Urinary bladder (tissue), 4 donors: ENCODE results near the gene PHF13. TPM values are rescaled to one million over a fixed set of nuclear protein-coding genes. Genes with fewer than 3 reads are reported as not detected.

Source experiments
- DNase-seq: peaks from one replicate; pipeline ENCODE4 v3.0.0-alpha.2; 2015; ENCODE audit errors: extremely low spot score
- H3K27ac ChIP-seq: one replicate; pipeline ENCODE4 v1.5.1; 2013; ENCODE audit warnings: low read depth, mild to moderate bottlenecking, moderate library complexity
- H3K36me3 ChIP-seq: one replicate; pipeline ENCODE4 v1.6.1; 2013; ENCODE audit warnings: mild to moderate bottlenecking, moderate library complexity; ENCODE audit not compliant: insufficient read depth
- H3K4me1 ChIP-seq: one replicate; pipeline ENCODE4 v1.6.1; 2013; ENCODE audit warnings: mild to moderate bottlenecking, moderate library complexity; ENCODE audit not compliant: insufficient read depth
- H3K4me3 ChIP-seq: one replicate; pipeline ENCODE4 v1.5.1; 2013; ENCODE audit warnings: low read depth, low read length
- WGBS: extraction: QIAGEN DNeasy Blood & Tissue Kit; methylation state at CpG from one replicate; pipeline ENCODE4 v1.1.7; 2013; 5-methylcytosine and 5-hydroxymethylcytosine counted together
- polyA plus RNA-seq: library from polyadenylated mRNA; stranded (reverse); fragments of 200-250 nt; gene quantifications from one replicate; pipeline ENCODE4 v1.2.3, GENCODE V29; 2013
- total RNA-seq: library from RNA; depleted of rRNA; stranded (reverse); fragments of >200 nt; gene quantifications from one replicate; pipeline ENCODE4 v1.2.3, GENCODE V29; 2014
- donor health status: healthy with polysubstance abuse.
- donor health status: healthy.

The PHF13 gene
- total and polyA plus RNA-seq, 2 donors, result 16.3 to 19.0 TPM

DNA sequence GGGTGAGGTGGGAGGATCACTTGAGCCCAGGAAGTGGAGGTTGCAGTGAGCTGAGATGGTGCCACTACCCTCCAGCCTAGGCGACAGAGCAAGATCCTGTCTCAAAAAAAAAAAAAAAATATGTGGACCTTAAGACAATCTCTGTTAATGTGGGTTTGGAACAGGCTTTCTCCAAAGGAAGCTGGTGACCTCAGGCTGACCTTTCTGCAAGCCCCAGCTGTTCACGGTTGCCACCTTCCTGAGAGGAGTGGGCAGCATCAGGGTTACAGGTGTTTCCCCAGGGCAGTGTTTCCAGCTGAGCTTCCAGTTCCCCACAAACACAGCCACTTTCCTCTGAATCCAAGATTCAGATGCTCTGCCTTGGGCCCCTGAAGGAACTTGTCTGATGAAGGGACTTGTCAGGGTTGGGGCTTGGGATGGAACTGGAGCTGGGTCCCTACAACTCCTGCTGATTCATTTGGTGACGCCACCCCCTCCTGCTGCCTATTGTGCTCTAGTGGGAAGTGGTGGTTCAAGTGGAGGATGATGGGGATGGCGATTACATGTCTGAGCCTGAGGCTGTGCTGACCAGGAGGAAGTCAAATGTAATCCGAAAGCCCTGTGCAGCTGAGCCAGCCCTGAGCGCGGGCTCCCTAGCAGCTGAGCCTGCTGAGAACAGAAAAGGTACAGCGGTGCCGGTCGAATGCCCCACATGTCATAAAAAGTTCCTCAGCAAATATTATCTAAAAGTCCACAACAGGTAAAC, 31.8 kb upstream of the PHF13 start:
- peak overlapping the region; percentile 27 for H3K27ac ChIP-seq
- peaks cover 2% of the 10 kb centered on the region for H3K4me1 ChIP-seq
- H3K4me3 ChIP-seq, result no peak overlapping the region
- no peaks in the 10 kb centered on the region for H3K36me3 ChIP-seq
- DNase-seq, result no peak
- WGBS, result 72% methylated on average over 10 of the region's 10 CpGs

DNA sequence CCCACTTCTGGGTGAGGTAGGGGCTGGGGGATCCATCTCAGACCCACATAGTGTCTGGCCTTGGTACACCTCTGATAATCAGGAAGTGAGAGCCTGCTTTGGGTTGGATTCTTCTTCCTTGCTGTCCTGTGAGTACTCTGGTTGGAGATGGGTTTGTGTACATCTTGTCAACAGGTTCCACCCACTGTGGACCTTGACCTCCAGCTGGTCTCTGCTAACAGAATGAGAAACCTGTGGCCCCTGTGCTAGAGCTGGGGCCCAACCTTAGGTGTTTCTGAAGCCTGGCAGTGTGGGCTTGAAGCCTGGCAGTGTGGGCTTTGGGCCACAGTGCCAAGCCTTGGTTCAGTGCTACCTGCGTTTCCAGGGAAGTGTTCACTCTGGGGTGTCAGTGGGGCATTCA, 31.2 kb upstream of the PHF13 start:
- no peak overlapping the region for H3K4me3 ChIP-seq

DNA sequence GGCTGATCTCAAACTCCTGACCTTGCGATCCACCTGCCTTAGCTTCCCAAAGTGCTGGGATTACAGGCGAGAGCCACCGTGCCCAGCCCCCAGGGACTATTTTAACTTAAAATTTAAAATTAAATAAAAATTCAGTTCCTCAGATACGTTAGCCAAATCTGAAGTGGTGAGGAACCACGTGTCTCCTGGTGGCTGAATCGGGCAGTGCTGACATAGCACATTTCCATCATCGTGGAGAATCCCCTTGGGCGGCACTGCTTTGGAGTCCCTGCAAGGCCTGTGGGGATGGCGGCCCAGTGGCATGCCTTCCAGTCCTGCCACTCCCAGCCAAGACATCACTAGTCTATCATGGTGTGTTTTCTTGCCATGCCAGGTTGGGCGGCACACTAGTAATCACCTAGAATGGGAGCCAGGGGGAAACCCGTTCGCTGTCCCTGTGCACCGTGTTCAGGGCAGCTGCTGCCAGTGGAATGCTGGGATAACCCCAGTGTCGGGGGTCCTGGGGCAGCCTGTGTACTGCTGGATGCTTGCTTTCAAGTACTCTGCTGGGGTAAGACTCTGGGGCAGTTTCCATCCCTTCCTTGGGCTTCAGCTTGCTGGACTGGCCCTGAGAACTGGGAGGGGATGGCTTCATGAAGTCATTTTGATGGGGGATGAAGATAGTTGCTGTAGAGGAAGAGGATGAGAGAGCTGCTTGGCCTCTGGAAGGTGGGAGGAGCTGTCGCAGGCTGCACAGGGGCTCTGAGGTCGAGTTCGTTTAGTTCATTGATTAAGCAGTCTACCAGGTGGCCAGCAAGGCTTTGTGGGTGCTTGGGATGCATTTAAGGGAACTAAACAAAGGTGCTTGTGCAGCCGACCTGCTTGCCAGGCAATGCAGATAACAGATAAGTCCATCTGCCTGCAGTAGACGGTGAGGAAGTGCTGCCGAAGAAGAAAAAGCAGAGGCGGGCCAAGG, 29.1 kb upstream of the PHF13 start:
- H3K4me3 ChIP-seq, result no peak overlapping the region
- no peak for DNase-seq
- H3K27ac ChIP-seq, result no peak overlapping the region
- no peaks in the 10 kb centered on the region for H3K36me3 ChIP-seq
- 78% methylated on average over 21 of the region's 21 CpGs for WGBS
- H3K4me1 ChIP-seq, result peaks cover 2% of the 10 kb centered on the region

More for the DNA sequence above, 31.2 kb upstream of the PHF13 start:
- H3K36me3 ChIP-seq, result no peaks in the 10 kb centered on the region
- H3K4me1 ChIP-seq, result peaks cover 2% of the 10 kb centered on the region
- 89% methylated on average over 1 of the region's 1 CpG for WGBS
- no peak overlapping the region for H3K27ac ChIP-seq
- DNase-seq, result no peak

DNA sequence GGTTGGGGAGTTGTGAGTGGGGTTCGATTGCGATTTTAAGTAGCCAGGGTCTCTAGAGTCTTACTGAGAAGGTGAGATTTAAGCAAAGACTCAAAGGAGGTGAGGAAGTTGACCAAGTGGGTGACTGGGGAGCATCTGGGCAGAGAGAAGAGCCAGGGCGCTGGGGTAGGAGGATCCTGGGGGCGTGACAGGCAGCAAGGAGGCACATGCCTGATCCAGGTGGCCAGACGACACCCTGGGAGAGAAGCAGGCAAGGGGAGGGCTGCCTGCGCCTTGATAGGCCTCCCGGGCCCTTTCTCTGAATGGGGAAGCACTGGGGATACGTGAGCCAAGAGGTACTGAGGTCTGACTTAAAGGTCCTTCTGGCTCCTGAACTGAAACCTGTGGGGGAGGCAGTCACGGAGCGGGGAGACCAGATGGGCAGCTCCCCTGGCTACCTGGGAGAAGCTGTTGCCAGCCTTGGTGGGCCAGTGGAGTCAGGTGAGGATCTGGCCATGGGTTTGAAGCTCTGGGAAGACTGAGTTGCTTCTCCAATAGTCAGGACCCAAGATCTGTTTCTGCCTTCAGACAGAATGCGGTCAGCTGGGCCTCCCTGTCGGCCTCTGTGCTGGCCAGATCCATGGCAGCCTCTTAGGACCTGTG, 28.3 kb upstream of the PHF13 start:
- peaks cover 2% of the 10 kb centered on the region for H3K4me1 ChIP-seq
- no peak for DNase-seq
- no peak overlapping the region for H3K4me3 ChIP-seq
- WGBS, result 83% methylated on average over 12 of the region's 12 CpGs
- H3K27ac ChIP-seq, result no peak overlapping the region
- no peaks in the 10 kb centered on the region for H3K36me3 ChIP-seq

DNA sequence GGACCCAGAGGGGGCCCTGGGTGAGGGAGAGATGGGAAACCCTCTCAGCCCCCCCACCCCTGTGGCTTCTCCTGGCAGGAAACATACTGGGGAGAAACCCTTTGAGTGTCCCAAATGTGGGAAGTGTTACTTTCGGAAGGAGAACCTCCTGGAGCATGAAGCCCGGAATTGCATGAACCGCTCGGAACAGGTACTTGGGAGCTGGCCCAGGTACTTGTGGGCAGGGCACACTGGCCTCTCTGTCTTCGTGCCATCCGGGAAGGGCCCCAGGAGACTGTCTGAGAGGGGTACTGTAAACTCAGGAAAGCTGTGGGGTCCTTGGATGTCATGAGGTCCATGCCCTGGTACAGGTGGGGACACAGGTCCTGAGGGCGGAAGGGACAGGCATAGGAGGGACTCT, 27.7 kb upstream of the PHF13 start:
- Histone ChIP-seq H3K36me3 (no peaks in the 10 kb centered on the region), H3K27ac (no peak overlapping the region), H3K4me1 (no peaks in the 10 kb centered on the region), H3K4me3 (no peak overlapping the region)
- no peak for DNase-seq
- 90% methylated on average over 7 of the region's 7 CpGs for WGBS

DNA sequence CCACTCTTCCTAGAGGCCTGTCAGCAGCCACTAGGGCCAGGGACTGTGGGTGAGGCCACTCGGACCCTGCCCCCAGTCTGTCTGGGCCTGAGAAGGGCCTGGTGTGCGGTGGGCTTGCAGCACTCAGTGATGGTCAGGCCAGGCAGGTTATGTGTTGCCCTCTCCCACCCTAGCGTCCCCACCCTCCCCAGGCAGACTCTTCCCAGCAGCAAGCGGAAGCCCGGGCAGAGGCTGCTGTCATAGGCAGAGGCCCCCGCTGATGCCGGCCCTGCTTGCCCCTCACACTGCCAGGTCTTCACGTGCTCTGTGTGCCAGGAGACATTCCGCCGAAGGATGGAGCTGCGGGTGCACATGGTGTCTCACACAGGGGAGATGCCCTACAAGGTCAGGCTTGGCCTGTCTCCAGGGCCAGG, 27.1 kb upstream of the PHF13 start:
- 72% methylated on average over 11 of the region's 11 CpGs for WGBS
- no peak overlapping the region for H3K27ac ChIP-seq

DNA sequence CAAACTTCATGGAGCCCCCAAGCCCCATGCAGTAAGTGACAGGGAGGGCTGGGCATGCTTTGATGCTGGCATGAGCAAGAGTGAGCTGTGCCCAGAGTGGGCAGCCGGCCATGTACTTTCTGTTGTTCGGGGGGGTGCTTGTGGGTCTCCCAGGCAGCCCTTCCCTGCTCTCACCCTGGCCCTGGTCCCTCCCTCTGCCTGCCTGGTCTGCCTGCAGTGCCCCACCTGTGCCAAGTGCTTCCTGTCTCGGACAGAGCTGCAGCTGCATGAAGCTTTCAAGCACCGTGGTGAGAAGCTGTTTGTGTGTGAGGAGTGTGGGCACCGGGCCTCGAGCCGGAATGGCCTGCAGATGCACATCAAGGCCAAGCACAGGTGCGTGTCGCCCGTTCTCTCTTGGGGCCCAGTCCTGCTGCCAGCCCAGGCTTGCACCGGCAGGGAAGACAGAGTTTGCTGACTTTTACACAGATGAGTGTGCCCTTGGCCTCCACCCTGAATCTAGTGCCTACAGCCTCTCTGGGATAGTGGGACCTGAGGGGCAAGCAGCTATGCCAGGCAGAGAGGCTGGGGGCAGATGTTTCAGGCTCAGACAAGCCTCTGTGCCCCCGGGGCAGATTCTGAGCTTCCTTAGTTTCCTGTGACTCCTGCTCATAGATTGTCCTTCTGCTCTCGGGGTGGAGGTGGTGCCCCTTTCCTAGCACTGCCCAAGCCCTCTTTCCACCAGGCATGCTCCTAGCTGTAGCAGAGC, 26.1 kb upstream of the PHF13 start:
- Histone ChIP-seq H3K4me3 (no peak overlapping the region), H3K36me3 (no peaks in the 10 kb centered on the region), H3K4me1 (no peaks in the 10 kb centered on the region), H3K27ac (no peak overlapping the region)
- no peak for DNase-seq
- 64% methylated on average over 13 of the region's 13 CpGs for WGBS

More for the DNA sequence above, 27.1 kb upstream of the PHF13 start:
- Histone ChIP-seq H3K4me3 (no peak overlapping the region), H3K4me1 (no peaks in the 10 kb centered on the region), H3K36me3 (no peaks in the 10 kb centered on the region)
- no peak for DNase-seq

DNA sequence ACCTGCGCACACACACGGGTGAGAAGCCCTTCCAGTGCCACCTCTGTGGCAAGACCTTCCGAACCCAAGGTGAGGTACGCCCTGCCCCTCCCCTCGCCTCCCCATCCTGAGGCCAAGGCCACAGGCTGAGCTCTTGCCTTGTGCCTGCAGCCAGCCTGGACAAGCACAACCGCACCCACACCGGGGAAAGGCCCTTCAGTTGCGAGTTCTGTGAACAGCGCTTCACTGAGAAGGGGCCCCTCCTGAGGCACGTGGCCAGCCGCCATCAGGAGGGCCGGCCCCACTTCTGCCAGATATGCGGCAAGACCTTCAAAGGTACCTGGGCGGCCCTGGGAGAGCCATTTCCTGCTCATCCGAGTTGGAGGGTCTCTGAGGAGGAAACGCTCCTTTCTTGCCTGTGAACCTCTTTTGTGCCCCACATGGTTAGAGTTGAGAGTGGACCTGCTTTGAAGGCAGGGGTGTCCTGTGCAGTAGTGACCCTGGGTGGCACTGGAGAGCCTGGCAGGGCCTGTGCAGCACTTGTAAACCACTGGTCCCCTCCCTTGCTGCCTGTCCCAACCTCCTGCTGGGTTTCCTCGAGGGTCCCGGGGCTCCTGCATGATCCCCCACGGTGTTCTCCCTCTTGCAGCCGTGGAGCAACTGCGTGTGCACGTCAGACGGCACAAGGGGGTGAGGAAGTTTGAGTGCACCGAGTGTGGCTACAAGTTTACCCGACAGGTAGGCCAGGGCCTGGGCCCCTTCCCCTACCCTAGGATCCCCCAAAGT, 25.2 kb upstream of the PHF13 start:
- peaks cover 5% of the 10 kb centered on the region for H3K36me3 ChIP-seq
- WGBS, result 79% methylated on average over 25 of the region's 25 CpGs
- H3K27ac ChIP-seq, result no peak overlapping the region
- no peaks in the 10 kb centered on the region for H3K4me1 ChIP-seq
- no peak for DNase-seq
- no peak overlapping the region for H3K4me3 ChIP-seq

DNA sequence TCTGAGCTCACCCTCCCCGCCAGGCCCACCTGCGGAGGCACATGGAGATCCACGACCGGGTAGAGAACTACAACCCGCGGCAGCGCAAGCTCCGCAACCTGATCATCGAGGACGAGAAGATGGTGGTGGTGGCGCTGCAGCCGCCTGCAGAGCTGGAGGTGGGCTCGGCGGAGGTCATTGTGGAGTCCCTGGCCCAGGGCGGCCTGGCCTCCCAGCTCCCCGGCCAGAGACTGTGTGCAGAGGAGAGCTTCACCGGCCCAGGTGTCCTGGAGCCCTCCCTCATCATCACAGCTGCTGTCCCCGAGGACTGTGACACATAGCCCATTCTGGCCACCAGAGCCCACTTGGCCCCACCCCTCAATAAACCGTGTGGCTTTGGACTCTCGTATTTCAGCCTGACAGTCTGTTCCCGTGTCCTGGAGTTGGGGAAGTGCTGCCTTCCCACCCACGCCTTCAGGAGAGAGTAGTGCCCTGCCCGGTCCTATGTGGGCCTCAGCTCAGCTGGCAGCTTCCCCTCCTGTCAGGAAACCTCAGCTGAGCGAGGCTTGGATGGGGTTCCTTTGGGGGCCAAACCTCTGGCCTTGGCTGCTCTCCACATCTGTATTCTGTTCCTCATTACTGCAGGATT, 24.5 kb upstream of the PHF13 start:
- Histone ChIP-seq H3K36me3 (peaks cover 6% of the 10 kb centered on the region), H3K27ac (no peak overlapping the region), H3K4me1 (no peaks in the 10 kb centered on the region), H3K4me3 (no peak overlapping the region)
- DNase-seq, result no peak
- WGBS, result 76% methylated on average over 24 of the region's 24 CpGs

DNA sequence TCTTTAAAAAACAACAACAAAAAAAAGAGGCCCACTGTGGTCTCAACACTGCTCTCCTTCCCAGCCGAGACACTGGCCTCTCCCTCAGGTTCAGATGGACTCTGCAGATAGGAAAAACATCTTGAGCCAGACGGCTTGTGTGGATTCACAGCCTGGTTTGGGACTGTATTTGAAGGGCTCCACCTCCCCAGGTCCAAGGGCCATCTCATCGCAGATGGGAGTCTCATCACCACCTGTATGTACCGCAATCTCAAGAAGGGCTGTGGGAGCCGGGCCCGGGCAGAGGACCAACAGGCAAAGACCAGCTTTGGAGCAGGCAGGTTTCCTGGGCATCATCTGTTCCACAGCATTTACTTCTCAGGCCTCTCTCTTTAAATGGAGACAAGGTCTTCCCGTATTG, 23.5 kb upstream of the PHF13 start:
- Histone ChIP-seq H3K4me3 (no peak overlapping the region), H3K4me1 (no peaks in the 10 kb centered on the region), H3K36me3 (peaks cover 6% of the 10 kb centered on the region), H3K27ac (no peak overlapping the region)
- no peak for DNase-seq
- WGBS, result 86% methylated on average over 7 of the region's 7 CpGs

DNA sequence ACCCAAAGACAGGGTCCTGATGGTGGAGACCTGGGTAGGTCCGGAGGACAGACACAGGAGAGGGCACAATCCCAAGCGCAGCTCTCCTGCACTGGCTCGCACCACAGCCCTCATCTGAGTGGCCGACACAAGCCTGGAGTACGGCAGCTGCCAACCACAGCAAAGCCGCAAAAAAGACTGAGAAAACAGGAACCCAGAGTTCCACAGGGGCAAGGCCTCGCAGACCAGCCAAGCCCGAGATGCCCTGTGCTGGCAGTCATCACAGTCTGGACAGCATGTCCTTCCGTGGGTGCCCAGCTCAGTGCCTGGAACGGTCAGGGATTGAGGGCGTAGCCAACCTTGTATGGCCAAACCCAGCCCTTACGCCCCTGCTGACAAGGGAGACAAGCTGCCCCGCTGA, 22.3 kb upstream of the PHF13 start:
- H3K4me3 ChIP-seq, result no peak overlapping the region
- peaks cover 6% of the 10 kb centered on the region for H3K36me3 ChIP-seq
- H3K4me1 ChIP-seq, result no peaks in the 10 kb centered on the region
- H3K27ac ChIP-seq, result no peak overlapping the region
- no peak for DNase-seq
- 79% methylated on average over 13 of the region's 13 CpGs for WGBS

DNA sequence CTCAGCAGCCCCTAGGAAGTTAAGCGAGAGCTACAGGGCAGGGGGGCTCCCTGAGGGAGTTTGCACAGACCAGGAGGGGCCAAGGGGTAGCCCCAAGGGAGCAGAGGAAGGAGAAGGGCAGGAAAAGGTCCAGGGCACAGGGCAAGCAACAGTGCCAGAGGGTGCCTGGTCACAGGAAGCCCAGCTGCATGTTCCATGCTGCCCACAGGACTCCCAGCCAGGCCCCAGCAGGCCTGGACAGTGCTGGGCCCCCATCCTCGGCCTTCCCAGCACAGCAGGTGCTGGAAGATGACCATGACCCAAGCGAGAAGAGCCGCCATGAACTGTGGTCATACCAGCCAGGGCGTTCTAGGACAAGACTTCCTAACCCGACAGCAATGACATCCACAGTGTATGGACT, 21.9 kb upstream of the PHF13 start:
- no peak overlapping the region for H3K4me3 ChIP-seq
- WGBS, result 92% methylated on average over 6 of the region's 6 CpGs
- H3K27ac ChIP-seq, result no peak overlapping the region
- no peak for DNase-seq
- no peaks in the 10 kb centered on the region for H3K4me1 ChIP-seq
- H3K36me3 ChIP-seq, result peaks cover 6% of the 10 kb centered on the region
